HG03039 (cell line): ENCODE measurements around the gene CES3.
A peak's percentile ranks its signal among the peaks of the same experiment; 100 is the strongest.

Experiments used
- ATAC-seq: cut with Tn5 transposase; IDR thresholded peaks from one replicate; pipeline ENCODE4 v1.9.1; 2021; ENCODE audit warnings: mild to moderate bottlenecking, moderate library complexity; ENCODE audit not compliant: unreplicated experiment

The CES3 gene

GRCh38 chr16:67000384-67001351 lies 39.6 kb downstream of the CES3 start:
- no peak for ATAC-seq

DNA sequence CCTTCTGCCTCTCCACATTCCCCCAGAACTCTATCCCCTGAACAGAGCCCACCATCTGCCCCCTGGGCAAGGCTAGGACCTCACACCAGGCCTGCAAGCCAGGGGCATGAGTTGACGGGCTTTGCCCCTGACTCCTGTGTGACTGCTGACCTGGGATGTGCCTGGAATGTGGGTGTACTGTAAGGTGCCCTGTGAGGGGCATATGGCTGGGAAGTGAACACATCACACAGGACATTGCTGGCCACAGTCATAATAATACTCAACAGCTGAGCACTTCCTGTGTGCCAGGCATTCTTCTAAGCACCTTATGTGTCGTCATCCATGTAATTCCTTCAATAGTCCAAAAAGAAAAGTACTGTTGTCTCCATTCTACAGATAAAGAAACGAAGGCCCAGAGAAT lies 40.7 kb downstream of the CES3 start:
- no peak for ATAC-seq

DNA sequence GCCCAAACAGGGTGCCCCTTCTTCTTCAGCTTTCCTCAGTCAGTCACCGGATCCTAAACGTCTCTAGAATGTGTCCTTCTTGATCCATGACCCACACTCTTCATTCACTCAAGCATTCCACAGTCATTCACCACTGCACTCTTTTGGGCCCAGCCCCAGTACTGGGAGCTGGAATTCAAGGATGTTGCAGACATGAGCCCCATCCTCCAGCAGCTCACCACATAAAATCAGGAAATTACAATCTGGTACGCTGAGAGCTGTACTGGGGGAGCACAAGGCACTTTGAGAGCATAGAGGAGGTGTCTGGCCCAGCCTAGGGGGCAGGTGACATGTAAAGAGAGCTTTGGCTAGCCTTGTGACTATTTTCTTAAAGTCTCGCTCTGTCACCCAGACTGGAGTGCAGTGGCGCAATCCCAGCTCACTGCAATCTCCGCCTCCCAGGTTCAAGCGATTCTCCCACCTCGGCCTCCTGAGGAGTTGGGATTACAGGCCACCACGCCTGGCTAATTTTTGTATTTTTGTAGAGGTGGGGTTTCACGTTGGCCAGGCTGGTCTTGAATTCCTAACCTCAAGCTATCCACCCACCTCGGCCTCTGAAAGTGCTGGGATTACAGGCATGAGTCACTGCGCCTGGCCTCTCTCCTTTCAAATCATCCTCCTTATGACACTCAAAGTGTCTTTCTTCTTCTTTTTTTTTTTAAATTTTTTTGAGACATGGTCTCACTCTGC lies 46.0 kb downstream of the CES3 start:
- ATAC-seq: no peak

DNA sequence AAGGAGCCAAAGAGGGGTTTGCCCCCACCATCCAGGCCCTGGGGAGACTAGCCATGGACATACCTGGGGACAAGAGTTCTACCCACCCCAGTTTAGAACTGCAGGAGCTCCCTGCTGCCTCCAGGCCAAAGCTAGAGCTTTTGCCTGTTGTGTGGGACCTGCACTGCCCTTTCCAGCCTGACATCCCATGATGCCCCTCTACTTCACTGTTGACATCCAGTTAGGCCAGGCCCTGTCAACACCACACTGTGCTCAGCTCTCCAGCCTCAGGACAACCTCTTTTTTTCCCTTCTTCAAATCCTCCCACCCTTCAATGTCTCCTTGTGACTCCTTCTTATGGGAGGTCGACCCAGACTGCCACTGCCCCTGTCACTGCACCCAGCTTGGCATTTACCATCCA lies 48.1 kb downstream of the CES3 start:
- no peak for ATAC-seq

- ATAC-seq: no peak
Observed at GRCh38 chr16:67011274-67011673, 50.2 kb downstream of the CES3 start.

GRCh38 chr16:67013233-67013822 lies 52.3 kb downstream of the CES3 start:
- ATAC-seq: no peak

GRCh38 chr16:67013823-67014633 lies 53.0 kb downstream of the CES3 start:
- ATAC-seq: no peak

DNA sequence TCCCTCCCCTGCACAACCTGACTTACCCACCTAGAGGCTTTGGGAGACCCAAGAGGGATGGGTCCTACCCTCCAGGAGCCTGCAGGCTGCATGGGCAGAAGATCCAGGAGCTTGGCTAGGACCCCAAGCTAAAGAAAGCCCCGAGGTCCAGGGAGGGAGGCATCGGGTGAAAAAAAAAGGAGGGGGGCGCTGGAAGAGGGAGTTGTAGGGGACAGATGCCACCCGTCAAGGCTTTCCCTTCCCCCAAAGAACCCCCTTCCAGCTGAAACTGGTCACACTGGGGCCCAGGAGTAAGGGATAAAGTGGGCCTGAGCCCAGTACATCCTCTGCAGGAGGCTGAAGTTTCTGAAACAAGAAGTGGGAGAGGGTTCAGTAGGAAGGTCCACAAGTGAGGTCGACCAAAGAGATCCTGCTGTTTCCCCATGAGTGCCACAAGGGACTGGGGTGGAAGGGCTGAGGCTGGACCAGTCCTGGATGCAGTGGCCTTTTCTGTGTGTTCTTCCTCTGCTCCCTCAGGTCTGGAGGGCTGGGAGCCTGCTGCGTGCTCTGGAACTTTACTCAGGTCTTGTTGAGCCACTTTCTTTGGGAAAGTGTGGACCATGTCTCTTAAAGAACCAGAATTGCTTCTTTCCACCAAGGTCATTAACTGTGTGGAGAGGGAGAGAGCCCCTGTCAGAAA lies 53.7 kb downstream of the CES3 start:
- no peak for ATAC-seq

GRCh38 chr16:67015313-67015731 lies 54.3 kb downstream of the CES3 start:
- no peak for ATAC-seq

- no peak for ATAC-seq
Observed at GRCh38 chr16:67016143-67016542, 55.1 kb downstream of the CES3 start.

GRCh38 chr16:67016681-67017420 lies 55.8 kb downstream of the CES3 start:
- no peak for ATAC-seq

DNA sequence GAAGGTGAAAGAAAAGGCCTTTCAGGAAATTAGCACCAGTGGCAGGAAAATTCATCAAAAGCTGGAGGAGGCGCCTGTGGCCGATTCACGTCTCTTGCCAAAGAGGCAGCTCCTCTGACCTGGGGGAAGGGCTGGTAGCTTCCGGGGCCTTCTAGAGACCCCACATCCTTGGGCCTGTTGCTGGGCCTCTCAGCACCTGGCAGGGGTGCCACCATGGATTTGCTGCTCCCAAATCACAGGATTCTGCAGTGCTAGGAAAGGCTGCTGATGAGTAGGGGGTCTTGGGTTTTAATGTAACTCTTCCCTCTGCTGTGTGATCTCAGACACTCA lies 56.3 kb downstream of the CES3 start:
- ATAC-seq: no peak

DNA sequence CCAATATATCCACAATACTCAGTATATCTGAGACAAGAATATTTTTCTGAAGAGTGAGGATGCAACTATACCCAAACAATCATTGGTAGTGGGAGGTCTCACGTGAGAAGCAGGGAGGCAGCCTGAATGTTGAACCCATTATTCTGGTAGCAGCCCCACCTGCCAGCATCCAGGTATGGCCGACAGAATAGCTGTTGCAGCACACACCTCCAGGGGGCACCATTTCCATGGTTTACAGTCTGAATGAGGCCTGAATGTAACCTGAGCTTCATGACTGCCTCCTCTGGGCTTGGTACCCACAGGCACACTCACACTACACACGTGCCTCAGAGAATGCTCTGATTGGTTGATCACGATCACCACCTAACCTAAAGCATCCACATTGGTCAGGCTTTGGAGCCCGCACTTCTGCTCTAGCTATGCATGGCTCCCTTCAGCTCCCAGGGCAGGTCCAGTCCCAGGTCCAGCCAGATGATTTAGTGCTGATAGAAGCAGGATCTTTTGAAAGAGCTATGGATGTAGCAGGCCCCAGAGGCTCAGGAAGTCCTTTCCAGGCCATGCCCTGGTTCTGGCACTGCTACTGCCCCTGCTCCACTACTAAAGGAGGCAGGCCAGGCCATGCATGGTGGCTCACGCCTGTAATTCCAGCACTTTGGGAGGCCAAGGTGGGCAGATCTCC lies 56.9 kb downstream of the CES3 start:
- ATAC-seq: peak; percentile 66

DNA sequence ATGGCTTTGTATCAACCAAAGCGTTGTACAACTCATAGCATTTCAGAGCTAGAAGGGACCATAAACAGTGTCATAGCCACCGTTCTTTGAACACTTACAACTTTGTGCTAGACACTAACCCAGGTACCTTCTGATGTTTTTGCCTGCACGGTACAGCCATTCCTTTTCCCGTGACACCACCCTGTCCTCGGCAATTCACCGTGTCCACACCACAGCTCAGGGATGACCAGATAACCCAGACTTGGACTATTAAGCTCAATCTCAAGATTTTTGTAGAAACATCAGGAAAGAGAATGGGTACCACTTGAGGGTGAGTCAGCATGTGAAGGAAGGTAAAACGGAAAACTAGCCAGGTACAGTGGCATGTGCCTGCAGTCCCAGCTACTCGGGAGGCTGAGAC lies 58.1 kb downstream of the CES3 start:
- no peak for ATAC-seq

- ATAC-seq: no peak
Observed at GRCh38 chr16:67021321-67021720, 60.3 kb downstream of the CES3 start.

DNA sequence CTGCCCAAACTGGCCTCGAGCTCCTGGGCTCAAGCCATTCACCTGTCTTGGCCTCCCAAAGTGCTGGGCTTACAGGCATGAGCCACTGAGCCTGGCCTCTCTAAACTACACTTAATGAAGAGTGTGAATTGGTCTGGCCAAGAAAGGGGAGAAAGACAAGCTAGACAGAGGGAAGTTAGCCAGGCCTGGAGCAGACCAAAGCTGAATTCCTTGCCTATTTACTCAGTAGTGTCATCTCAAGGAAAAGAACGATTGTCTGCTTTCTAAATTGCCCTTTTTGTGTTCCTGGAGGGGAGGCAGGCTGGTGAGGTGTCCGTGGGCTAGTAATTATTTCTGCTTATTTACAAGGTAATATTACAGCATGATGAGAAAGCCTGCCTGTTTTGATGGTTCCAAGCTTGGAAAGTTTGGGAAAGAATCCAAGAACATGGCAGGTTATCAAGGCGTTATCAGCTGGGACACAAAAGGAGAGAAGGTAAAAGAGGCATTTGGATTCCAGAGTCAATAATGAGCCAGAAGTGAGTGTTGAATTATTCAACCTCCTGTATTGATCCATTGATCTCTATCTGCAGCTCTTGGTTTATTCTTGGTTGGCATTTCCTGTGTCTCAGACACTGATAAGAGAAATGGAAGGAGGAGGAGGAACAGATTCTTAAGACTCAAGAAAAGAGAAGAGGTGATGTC lies 61.6 kb downstream of the CES3 start:
- ATAC-seq: no peak

GRCh38 chr16:67023689-67024088 lies 62.6 kb downstream of the CES3 start:
- ATAC-seq: no peak
